ENCODE measurements around the gene ZNF664.

ZNF664 gene

DNA sequence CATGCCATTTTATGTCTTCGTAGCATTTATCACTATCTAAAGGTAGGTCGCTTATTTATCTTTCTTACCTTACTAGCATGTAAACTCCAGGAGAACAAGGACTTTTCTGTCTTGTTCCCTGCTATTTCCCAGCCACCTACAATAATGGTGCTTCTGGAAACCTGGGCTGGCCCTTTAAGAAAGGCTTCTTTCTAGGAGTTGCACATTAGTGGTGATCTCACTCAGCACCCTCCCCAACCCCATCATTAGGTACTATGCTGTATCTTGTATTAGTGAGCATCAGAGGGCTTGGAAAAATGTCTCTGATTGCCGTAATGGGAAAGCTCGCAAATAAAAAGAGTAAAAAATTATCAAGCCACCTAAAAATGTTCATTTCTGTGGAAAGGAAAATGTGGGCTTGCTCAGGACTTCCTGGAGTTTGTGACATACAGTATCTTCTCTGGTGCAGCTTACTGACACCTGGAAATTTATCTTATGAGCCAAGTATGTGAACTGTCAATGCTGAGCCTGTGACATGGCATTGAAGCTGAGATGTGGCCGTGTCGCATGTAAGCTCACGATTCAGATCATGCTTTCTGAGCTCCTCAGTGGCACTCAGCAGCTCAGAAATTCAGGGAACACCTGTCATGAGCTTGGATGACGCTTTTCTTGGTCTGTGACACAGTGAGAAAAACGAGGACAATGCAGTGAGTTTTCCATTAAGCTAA, 12.8 kb upstream of the ZNF664 start:
- no peak for DNase-seq

DNA sequence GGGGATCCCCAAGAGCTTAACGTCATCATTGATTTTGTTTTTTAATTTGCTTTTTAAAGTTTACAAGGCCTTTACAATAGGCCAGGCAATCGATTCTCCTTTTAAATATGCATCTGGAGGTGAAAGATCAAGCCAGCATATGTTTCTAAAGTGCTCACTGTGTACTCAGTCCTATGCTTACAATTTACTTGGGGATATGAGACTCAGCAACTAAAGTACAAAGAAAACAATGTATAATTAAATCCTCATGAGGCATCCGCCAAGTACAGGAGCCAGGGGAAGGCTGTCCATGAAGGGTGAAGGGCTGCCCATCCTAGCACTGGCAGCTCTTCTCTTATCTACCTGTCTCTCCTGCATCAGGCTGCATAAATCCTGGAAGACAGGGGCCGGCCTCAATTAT, 12.2 kb upstream of the ZNF664 start:
- DNase-seq: no peak

DNA sequence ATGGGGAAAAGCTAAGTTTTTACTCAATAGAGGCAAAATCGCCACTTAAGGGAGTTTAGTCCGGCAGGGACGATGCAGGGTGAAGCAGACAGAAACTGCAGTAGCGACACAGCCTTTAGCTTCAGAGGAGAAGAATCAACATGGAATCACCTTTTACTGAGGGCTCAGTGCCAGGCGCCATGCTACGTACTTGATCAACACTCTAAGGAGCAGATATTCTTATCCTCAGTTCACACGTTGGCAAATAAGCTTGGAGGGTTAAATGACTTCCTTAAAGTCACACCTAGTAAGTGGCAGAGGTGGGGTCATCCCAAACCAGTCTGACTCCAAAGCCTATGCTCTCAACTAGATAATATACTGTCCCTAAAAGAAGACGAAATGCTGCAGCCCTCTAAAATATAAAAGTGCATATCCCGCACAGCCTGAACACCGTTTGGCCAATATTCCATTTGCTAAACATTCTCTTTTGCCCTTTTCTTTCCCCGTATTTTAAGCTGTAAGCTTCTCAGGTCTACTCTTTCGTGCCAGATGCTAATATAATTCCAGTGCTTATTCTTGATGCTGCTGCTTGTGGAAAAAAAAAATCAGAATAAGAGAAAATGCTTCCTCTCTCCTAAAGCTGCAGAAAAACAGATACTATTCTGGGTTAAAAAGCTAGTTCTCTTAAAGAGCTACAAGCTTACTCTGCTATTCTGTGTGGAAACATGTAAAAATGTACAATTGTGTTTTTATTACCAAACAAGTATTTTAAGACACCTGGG, 11.2 kb upstream of the ZNF664 start:
- DNase-seq: no peak

DNA sequence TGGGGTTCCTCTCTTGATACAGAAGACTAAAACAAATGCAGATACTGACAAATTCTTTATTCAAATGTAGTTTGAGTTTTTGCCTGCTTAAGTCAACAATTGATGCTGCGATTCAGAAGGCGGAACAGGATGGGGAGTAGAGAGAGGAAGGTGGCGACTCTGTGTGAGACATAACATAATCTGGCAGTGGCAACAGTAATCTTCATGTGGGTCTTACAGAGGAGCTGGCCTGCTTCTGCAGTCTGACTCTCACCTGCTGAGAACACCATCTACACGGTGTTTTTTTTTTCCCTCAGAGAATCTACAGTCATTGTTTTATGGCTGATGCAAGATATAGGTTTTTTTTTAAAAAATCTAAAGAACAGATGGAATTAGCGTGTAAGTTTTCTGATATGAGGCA, 10.5 kb upstream of the ZNF664 start:
- no peak for DNase-seq

DNA sequence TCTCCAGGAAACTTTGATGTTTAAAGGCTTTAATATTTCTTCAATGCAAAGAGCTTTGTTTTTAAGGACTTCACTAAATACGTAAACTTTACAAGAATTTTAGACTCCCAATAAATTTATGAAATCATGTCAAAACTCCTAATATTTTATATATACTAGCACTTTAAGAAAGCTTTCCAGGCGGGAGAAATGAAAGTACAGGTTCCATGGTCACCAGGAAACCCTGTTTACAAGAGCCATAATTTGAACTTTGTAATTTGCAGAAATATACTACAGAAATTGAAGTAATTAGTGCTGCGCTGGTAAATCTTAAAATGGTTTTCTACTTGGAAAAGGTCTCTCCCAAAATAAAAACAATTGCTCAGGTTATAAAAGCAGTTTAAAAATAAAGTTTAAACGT, 9.2 kb upstream of the ZNF664 start:
- DNase-seq: no peak

DNA sequence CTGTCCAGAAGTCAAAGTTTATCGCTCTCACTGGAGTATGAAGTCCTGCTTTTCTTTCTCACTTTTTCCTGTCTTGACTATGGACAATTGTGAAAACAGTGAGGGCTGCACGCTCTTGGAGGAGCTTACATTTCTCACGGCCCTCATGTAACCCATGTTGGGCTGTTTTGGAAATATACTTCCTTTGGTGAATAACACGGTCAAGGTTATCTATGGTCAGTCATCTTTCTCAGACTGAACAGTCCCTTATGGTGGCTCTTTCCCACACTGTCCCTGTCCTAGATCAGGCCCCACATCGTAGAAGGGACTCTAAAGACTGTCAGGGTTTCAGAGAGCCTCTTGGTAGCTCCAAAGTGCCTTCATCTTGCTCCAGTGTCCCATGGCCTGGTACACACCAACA, 7.6 kb upstream of the ZNF664 start:
- no peak for DNase-seq

DNA sequence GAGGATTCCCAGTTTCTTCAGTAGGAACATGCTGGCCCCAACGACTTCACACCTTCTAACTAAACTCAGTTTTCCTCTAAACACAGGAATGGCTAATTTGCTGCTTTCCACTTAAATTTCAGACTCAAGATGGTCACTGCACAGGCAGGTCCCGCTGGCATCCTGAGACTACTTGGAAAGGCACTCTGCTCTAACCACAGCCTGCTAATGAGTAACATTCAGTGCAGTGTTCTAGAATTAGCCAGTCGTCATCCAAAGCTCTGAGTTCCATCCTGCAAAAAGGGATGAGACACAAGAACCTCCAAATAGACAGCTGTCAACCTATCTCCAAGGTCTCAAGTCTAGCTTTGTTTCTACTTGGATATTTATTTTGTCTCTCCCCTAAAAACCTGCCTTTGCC, 6.4 kb upstream of the ZNF664 start:
- no peak for DNase-seq

DNA sequence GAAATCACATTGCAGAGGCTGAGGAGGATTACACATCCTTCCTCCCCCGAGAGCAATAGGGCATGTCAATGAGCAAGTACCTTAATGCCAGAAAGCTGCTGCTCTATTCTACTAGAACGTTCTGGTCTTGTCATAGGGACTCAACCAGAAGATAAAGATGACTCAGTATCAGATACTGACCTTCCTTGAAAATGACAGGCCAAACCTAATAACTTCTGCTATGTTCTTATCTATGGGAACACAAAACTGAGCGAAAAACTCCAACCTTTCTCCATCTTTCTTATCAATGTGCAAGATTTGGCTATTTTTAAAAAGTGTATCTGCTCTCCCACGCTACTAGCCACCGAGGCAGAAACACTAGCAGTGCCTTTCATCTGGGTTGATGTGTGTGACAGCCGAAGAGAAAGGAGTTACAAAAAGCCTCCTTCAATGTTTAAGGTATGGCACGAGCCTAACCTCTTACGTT, 5.9 kb upstream of the ZNF664 start:
- no peak for DNase-seq

DNA sequence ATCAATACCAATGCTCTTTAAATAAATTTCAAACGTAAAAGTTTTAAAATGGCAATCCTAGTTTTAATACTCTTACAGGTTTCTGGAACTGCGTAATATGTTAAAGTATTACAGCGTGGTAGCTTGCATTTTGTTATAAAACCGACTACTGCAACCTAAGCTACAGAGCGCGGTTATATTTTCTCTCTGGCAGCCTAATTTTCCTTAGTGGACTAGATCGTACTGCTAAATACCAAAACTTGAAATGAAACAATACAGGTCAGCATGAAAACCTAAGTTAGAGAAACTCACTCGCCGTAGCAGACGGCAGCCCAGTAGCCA, 1.6 kb upstream of the ZNF664 start:
- no peak for DNase-seq

DNA sequence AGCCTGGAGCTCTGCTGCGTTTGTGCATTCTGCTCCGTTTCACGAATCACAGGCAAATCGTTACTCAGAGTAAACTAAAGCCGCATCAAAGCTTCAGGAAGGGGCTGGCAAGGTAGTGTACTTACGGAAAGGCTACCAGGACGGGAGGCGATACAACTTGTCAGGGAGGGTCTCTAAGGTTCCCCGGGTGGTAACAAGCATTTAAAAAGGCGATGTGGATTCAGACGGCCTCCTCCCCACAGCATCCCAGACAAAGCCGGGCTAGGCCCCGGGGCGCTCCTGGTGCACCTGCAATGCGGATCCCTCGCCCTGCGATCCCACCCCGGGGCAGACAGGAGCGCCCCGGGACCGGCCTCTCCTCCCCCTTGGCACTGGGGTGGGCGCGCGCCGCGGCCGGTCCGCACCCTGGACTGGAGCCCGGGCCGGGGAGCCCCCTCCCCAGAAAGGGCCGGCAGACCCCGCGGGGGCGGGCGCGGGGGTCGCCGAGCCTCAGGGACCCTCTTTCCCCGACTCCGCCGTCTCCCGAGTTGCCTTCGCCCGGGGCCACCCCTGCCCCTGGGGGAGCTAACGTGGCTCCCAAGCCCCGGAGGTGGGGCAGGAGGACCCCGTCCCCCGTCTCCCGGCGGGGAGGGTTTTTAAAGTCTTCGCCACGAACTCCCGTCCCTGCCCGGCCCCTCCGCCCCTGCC, 1.1 kb upstream of the ZNF664 start:
- DNase-seq: no peak

DNA sequence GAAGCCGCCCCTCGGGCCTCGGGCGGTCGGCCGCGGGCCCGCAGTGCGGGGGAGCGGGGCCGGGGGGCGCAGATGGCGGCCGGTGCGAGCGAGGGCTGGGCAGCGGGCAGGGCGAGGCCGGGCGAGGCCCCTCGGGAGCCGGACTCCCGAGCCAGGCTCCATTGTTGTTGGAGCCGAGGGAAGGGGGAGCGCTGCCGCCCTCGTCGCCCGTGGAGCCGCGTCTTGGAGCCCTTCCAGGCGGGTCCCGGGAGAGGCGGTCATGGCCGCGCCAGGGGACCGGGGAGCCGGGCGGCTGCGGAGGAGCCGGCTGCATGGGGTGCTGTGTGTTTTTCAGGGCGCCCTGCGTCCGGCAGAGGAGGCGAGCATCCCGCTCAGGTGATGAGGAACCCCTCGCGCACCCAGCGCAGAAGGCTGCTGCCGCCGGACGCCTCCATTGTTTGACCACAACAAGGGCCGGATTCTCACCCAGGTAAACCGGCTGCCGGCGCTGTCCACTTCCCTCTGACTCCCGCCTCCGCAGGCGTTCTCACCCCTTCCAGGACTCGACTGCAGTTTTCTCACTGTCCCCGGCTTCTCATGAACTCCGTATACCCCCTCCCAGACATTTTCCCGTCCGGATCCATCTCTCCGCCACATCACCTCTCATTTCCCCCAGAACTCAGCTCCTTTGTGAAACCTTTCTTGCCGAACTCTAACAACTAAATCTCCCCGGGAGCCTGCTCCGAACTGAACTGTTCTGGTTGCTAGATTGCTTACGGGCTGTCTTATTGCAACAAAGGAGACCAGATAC, 732 bp downstream of the ZNF664 start:
- DNase-seq: no peak

DNA sequence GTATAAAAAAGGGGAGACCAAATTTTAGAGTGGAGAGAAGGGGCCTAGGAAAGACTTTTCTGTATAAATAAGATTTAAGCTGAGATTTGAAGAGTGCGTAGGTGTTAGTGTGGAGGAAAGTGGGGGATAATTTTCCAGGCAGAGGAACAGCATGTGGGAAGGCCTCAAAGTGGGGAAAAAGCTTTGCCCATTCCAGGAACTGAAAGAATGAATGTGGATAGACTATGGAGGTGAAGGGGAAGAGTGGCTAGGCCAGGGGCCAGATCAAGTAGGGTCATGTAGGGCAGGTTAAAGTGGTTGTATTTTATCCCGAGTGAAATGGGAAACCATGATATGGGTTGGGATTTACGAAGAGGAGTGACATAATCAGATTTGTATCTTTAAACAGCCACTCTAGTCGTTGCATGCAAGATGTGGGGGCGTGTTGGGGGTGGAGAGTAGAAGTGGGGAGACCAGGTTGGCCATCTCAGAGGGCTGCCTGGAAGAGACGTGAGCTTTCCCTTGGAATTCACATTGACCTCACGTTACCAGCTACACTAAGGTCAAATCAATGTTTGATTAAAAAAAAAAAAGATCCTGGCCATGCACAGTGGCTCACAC, 3.3 kb downstream of the ZNF664 start:
- no peak for DNase-seq

DNA sequence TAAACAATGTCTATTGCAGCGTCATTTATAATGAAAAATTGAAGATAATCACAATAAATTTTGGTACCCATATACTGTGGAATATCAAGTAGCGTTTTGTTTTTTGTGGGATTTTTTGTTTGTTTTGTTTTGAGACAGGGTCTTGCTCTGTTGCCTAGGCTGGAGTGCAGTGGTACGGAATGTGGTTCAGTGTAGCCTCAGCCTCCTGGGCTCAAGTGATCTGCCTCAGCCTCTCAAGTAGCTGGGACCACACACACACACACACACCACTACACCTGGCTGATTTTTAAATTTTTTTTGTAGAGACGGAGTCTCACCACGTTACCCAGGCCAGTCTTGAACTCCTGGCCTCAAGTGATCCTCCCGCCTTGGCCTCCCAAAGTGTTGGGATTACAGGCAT, 6.6 kb downstream of the ZNF664 start:
- no peak for DNase-seq

DNA sequence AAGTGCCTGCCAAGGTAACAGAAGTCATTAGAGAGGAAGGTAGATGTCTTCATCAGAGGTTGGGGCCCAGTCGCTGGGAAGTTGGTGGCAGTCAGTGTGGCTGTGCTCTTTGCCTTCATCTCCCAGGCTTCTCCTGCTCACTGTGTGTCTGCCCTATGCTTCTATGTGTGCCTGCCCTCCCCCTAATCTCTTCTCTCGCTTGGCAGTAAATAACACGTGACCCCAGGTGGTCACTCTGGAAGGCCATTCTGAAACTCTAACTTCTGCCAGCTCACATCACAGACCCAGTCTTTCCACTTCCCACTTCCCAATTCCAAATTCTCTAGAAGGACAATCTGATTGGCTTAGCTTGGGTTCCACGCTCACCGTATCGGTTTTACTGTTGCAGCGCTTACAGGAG, 9.3 kb downstream of the ZNF664 start:
- no peak for DNase-seq

DNA sequence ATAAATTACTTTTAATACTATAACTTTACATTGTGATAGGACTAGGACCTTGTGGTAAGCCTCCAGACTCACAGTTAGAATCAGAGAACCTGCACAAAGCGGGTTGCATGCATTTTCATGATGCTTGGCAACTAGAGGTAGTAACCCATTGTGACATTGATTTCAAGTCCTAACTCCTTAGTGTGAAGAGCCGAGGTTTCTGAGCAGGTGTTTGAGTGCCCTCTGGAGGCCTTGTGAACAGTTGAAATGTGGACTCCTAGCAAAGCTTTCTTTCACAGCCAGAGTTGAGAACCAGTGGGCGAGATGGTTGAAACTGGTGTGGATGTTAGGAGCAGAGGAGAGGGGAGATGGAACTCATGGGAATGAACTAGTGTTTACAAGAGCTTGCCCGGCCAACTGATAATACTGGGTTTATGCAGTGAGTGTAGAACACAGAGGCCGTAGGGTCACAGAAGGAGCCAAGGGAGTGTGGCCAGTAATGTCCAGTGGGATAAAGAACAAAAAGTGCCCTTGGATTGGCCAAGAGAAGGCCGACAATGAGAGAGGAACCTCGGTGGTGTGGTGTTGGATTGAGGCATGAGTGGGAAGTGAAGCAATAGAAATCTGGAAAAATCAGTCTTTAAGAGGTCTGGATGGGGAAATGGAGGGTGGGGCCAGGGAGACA, 10.9 kb downstream of the ZNF664 start:
- DNase-seq: peak in 1 of 4 experiments; percentile 6

DNA sequence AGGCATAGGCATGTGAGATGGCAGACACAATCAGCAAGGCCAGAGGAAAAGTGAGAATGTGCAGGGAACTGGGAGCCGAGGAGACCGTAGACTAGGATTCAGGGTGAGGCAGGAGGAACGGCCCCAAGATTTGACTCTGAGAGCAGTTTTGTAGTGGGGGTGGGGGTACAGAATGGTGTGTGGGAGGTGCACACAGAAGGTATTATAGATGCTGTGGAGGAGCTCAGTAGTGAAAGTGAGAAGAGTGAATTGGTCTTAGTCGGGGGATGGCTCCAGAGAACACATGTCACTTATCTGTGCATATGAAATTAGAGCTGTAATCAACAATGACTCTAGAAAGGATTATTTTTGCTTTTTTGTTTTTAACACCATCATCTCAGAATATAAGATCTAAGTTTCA, 11.9 kb downstream of the ZNF664 start:
- DNase-seq: no peak

DNA sequence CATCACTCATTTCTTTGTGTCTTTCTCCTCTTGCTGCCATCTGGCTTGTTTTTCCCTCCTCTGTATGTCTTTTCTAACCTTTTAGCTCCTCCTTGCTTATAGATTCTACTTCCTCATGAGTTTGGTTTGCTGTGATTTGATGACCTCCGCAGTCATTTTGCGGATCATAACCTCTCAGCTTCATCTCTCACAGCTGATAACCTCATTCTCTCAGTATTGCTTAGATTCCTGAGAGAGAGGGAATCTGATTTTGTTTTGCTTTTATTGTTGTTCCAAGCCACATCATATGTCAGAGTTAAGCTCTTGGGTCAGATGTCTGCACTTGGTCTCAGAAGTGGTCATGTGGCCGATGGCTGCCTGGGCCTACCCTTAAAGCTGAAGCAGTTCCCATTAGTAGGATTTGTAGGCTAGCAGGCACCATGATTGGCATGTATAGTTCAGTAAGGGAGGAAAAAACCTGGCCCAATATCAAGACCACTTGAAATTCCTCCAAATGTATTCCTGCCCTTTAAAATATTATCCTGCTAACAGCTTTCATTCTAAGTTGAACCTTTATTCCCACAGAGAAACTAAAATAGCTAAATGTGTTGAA, 13.5 kb downstream of the ZNF664 start:
- no peak for DNase-seq

DNA sequence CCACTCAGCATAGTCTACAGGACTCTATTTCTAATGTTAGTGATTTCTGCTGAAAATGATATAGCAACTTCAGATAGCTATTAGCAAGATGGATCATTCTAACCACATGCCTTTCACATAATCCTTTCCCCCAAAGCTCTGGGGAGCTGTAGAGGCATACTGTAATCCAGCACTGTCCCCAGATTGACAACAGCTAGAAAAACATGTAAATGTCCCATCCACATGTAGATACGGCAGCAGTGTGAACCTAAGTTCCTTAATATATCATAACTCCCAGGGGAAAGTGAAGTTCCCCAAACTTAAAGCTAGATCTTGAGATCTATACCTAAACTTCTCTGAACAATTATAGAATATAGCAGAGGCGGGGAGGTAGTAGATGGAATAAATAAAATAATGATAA, 14.0 kb downstream of the ZNF664 start:
- DNase-seq: no peak

DNA sequence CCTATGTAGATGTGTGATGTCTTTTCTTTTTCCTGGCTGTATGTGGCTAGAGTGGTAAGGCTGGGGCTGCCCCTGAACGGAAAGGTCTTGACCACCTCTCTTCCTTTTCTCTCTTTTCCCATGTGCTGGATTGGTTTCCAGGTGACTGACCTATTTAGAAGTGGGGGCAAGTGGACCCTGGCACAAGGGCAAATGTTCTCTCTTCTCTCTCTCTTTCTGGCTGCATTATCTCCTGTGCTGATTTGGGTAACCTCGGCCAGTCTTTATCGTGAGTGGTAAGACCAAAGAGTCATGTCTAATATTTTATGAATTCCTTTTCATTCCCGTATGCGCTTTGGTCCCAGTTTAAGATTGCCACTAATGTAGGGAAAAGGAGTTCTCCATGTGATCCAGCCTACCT, 16.2 kb downstream of the ZNF664 start:
- DNase-seq: no peak

DNA sequence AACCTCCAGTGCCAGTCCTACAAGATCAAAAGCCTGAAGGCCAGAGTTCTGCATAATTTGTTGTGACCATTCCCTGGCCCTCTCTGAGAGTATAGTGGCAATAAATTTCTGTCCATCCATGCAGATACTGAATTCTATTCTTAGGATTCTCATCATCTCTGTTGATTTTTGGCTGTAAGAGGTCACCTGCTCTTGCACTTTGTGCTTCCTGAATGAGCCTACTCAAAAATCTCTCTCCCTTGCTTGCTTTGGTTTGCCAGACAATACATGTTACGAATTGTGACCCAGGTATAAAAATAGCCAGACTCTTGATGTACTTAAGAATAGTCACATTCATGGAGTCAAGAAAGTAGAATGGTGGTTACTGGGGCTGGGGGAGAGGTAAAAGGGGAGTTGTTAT, 16.7 kb downstream of the ZNF664 start:
- DNase-seq: no peak

DNA sequence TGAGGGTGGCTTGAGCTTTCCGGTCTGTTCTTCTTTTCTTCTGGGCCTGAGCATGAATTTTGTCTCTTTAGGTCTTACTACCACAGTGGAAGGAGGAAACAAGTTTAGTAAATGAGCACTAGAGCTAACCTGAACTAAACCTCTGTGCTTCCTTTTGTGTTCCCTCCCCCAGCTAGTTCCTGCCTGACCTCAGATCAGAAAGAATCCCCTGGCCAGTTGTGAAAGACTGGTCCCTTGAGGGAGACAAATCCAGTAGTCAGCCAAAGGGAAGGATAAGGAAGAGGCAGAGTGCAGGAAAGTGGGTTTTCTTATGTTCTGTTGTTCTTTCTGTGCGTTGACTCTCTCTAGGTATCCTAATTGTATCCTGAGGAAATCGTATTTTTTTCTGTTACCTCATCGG, 17.5 kb downstream of the ZNF664 start:
- no peak for DNase-seq

DNA sequence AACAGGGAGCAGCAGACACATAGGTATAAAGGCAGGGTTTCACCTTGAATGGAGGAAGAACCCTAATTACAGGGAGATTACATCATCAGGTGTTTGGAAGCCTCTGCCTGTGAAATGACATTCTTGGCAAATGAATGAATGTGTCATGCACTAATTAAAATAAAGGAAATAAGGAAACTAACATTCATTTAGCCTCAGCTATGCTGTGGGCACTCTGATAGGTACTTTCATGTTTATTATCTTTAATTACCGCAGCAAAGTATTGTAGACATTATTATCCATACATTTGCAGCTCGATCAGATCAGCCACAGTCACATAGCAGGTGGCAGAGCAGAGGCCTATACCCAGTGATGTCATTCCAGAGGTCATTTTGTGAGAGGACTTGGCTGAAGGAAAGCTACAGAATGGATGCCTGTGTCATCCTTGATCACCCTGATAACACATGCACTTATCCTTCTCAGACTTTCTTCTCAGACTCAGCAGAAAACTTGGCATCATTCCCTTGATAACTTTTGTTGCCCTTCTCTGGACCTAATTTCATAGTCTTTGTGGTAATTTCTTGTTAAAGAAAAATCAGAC, 18.4 kb downstream of the ZNF664 start:
- no peak for DNase-seq
